NCI-H146 (cell line): ENCODE results near the gene EEF1B2.
"Not testable (repeated sequence)": the region's sequence is repeated elsewhere in the genome, so short reads cannot be mapped to it uniquely, and the experiment has no call there.

Experiments used
- DNase-seq: peaks from one replicate; lab custom pipeline; 2025; lab: John Stamatoyannopoulos, UW

The EEF1B2 gene

GRCh38 chr2:206159346-206160124 lies at the start of gene EEF1B2, which contains the start of gene NDUFS1:
Gene EEF1B2, plus strand, starts transcription at chr2:206159895. Its CDS starts 85 bp downstream, at chr2:206159980.
Gene NDUFS1, minus strand, starts transcription at chr2:206159444. Its CDS starts 5,766 bp downstream, at chr2:206153678.
- peak; percentile 96 for DNase-seq

GRCh38 chr2:206112108-206112507 lies 47.6 kb upstream of the EEF1B2 start:
- DNase-seq: no peak

- DNase-seq: no peak
These were observed 46.7 kb upstream of the EEF1B2 start for GRCh38 chr2:206112846-206113547.

- DNase-seq: no peak
These were observed 44.6 kb upstream of the EEF1B2 start for GRCh38 chr2:206115026-206115578.

GRCh38 chr2:206116278-206116677 lies 43.4 kb upstream of the EEF1B2 start:
- no peak for DNase-seq

- DNase-seq: not testable (repeated sequence)
These were observed 37.1 kb upstream of the EEF1B2 start for GRCh38 chr2:206122569-206122968.

GRCh38 chr2:206125901-206126300 lies 33.8 kb upstream of the EEF1B2 start:
- DNase-seq: no peak

- peak; percentile 0 for DNase-seq
These were observed 32.0 kb upstream of the EEF1B2 start for GRCh38 chr2:206127656-206128055.

- DNase-seq: no peak
These were observed 16.2 kb upstream of the EEF1B2 start for GRCh38 chr2:206143451-206143850.

- no peak for DNase-seq
These were observed 15.3 kb upstream of the EEF1B2 start for GRCh38 chr2:206144383-206144782.

- DNase-seq: no peak
These were observed 14.0 kb upstream of the EEF1B2 start for GRCh38 chr2:206145665-206146064.

GRCh38 chr2:206149330-206149729 lies 10.4 kb upstream of the EEF1B2 start:
- DNase-seq: no peak

GRCh38 chr2:206150168-206150567 lies 9.5 kb upstream of the EEF1B2 start:
- no peak for DNase-seq

- no peak for DNase-seq
These were observed 9.1 kb upstream of the EEF1B2 start for GRCh38 chr2:206150631-206151030.

- peak; percentile 60 for DNase-seq
These were observed 5.5 kb upstream of the EEF1B2 start for GRCh38 chr2:206154197-206154596.

GRCh38 chr2:206157014-206157413 lies 2.7 kb upstream of the EEF1B2 start:
- DNase-seq: not testable (repeated sequence)

GRCh38 chr2:206158563-206159345 lies 941 bp upstream of the EEF1B2 start:
- DNase-seq: peak; percentile 13

GRCh38 chr2:206160125-206160806 lies 571 bp downstream of the EEF1B2 start:
- peak; percentile 70 for DNase-seq

GRCh38 chr2:206160807-206161179 lies 1.1 kb downstream of the EEF1B2 start:
- DNase-seq: no peak

- DNase-seq: not testable (repeated sequence)
These were observed 2.7 kb downstream of the EEF1B2 start for GRCh38 chr2:206162401-206162800.

- DNase-seq: no peak
These were observed 3.7 kb downstream of the EEF1B2 start for GRCh38 chr2:206163251-206163880.
